Endothelial cell of umbilical vein (primary cell): ENCODE results near the gene KCNAB2. TPM values are rescaled to one million over a fixed set of nuclear protein-coding genes. Genes with fewer than 3 reads are reported as not detected.

Experiments used
- BruUV-seq: library from RNA; stranded (reverse); fragments of 400-500 nt; replicated peaks from 2 replicates; lab custom pipeline; 2021; lab: Mats Ljungman, UMichigan
- CTCF ChIA-PET: fragments of 300-600, 350-600 bp; sonication (Branson Sonifier 250); formaldehyde crosslinking; loops from one replicate; lab custom pipeline; 2021; ENCODE audit warnings: antibody characterized with exemption, inconsistent platforms; lab: Charles Lee
- POLR2A ChIA-PET: fragments of 300-600, 350-600 bp; sonication (Branson Sonifier 250); formaldehyde crosslinking; loops from one replicate; lab custom pipeline; 2021; ENCODE audit warnings: antibody characterized with exemption, inconsistent platforms; lab: Charles Lee
- DNase-seq: peaks from one replicate; pipeline ENCODE4 v3.0.0-alpha.2; 2011; ENCODE audit warnings: low read depth, low spot score
- FAIRE-seq: peaks from 2 replicates; lab custom pipeline; 2011; peaks lifted over from hg19 to GRCh38; lab: Jason Lieb, UNC
- H2AFZ ChIP-seq: 2 replicates; pipeline ENCODE4 v1.6.0; 2012; ENCODE audit warnings: low read depth, low read length, control low read depth, inconsistent platforms
- H3K27ac ChIP-seq: 2 replicates; pipeline ENCODE4 v1.5.1; 2011; ENCODE audit warnings: low read depth, mild to moderate bottlenecking, control low read depth, low read length, moderate library complexity; ENCODE audit not compliant: insufficient read depth
- H3K27me3 ChIP-seq, 2 experiments: 2 replicates each; pipeline versions ENCODE4 v1.6.0 to v1.6.1; 2011; ENCODE audit warnings: low read length in 2 of 2, mixed read lengths in 1 of 2; ENCODE audit not compliant: control insufficient read depth in 2 of 2, insufficient read depth in 2 of 2
- H3K36me3 ChIP-seq, 2 experiments: 2 replicates in 1 of 2; 3 replicates in 1 of 2; pipeline ENCODE4 v1.5.1; 2011; ENCODE audit warnings: low read length in 2 of 2, mild to moderate bottlenecking in 1 of 2, moderate library complexity in 1 of 2; ENCODE audit not compliant: control insufficient read depth in 2 of 2, insufficient read depth in 2 of 2; ENCODE audit errors: extremely low read depth in 1 of 2
- H3K4me1 ChIP-seq: 3 replicates; pipeline ENCODE4 v1.5.1; 2011; ENCODE audit warnings: mild to moderate bottlenecking, low read length; ENCODE audit not compliant: control insufficient read depth, insufficient read depth; ENCODE audit errors: extremely low read depth
- H3K4me2 ChIP-seq: 2 replicates; pipeline ENCODE4 v1.6.1; 2011; ENCODE audit warnings: low read length, control low read depth, mixed read lengths; ENCODE audit not compliant: insufficient read depth
- H3K4me3 ChIP-seq, 3 experiments: fragments of 200-600 bp in 1 of 3; sonication (generic), shearing (Covaris generic) in 1 of 3; replicated peaks in 1 of 3; 2 replicates each; pipeline ENCODE4 v1.5.1; 2011 to 2016; ENCODE audit warnings: control low read depth in 3 of 3, low read length in 3 of 3, mild to moderate bottlenecking in 2 of 3, inconsistent platforms in 1 of 3, low read depth in 1 of 3, moderate library complexity in 1 of 3; ENCODE audit not compliant: insufficient read depth in 1 of 3
- H3K79me2 ChIP-seq: 2 replicates; pipeline ENCODE4 v1.6.0; 2012; ENCODE audit warnings: low read length, inconsistent platforms; ENCODE audit not compliant: control insufficient read depth, insufficient read depth
- H3K9ac ChIP-seq: replicated peaks from 2 replicates; pipeline ENCODE3; 2011; ENCODE audit warnings: low read length, control low read depth; ENCODE audit not compliant: insufficient read depth; ENCODE audit errors: extremely low read depth
- H3K9me1 ChIP-seq: replicated peaks from 3 replicates; pipeline ENCODE4 v1.6.0; 2011; ENCODE audit warnings: mild to moderate bottlenecking, low read length; ENCODE audit not compliant: control insufficient read depth, insufficient read depth; ENCODE audit errors: extremely low read depth
- H3K9me3 ChIP-seq: replicated peaks from 2 replicates; pipeline ENCODE4 v1.5.1; 2012; ENCODE audit warnings: low read length, inconsistent platforms; ENCODE audit not compliant: control insufficient read depth, insufficient read depth
- H4K20me1 ChIP-seq: replicated peaks from 2 replicates; pipeline ENCODE3; 2011; ENCODE audit warnings: mild to moderate bottlenecking, low read length; ENCODE audit not compliant: control insufficient read depth, insufficient read depth; ENCODE audit errors: extremely low read depth
- CTCF ChIP-seq, 2 donors: IDR thresholded peaks; 1 replicate in 1 of 2; 2 replicates in 1 of 2; pipeline ENCODE4 v1.5.1; 2011; ENCODE audit warnings: low read length in 2 of 2, mild to moderate bottlenecking in 2 of 2, moderate library complexity in 2 of 2, control low read depth in 1 of 2, inconsistent platforms in 1 of 2, low read depth in 1 of 2; ENCODE audit not compliant: insufficient read depth in 1 of 2; ENCODE audit errors: extremely low read depth in 1 of 2
- MAX ChIP-seq: IDR thresholded peaks from 2 replicates; pipeline ENCODE4 v1.6.1; 2011; ENCODE audit not compliant: insufficient read depth, insufficient read length
- POLR2A ChIP-seq: IDR thresholded peaks from 2 replicates; pipeline ENCODE4 v1.6.1; 2012; ENCODE audit warnings: low read depth, mild to moderate bottlenecking, control low read depth, low read length
- dilution Hi-C: fragments of 300-500 bp; cut with MboI; formaldehyde crosslinking; loops from one replicate; pipeline ENCODE4 v1.15.0; 2019; ENCODE audit warnings: low sequenced_read_pairs; ENCODE audit not compliant: extremely low pct_ligation_motif_present
- intact Hi-C: fragments of 100-400 bp; cut with micrococcal nuclease; formaldehyde crosslinking; loops from one replicate; pipeline ENCODE4 v1.10.0; 2022
- polyA plus RNA-seq, 4 experiments: library from polyadenylated mRNA; depleted of rRNA in 3 of 4; stranded (reverse) in 3 of 4; unstranded in 1 of 4; fragments of >200 nt; gene quantifications; 2 replicates each; pipeline versions ENCODE4 v1.2.1 to v1.2.3, GENCODE V29; 2011 to 2012; ENCODE audit warnings: missing spikeins in 1 of 4
- total RNA-seq: library from RNA; stranded (reverse); gene quantifications from 2 replicates; pipeline ENCODE4 v1.2.3, GENCODE V29; 2021

Gene KCNAB2
- total and polyA plus RNA-seq, 2 donors (not counting 3 experiments of a cell fraction or from before 2014, with no cell fraction given): 2.4 to 3.8 TPM

GRCh38 chr1:5996641-5997270 is 48.9 kb upstream of the KCNAB2 start:
- Histone ChIP-seq H3K4me3 (no peak overlapping the region), H3K4me1 (peaks cover 7% of the 10 kb centered on the region), H3K9ac (no peak overlapping the region), H3K79me2 (no peaks in the 10 kb centered on the region), H2AFZ (no peak overlapping the region), H3K27ac (no peak overlapping the region), H3K27me3 (no peaks in the 10 kb centered on the region), H3K9me1 (no peaks in the 10 kb centered on the region), H3K9me3 (no peaks in the 10 kb centered on the region), H4K20me1 (no peaks in the 10 kb centered on the region), H3K36me3 (no peaks in the 10 kb centered on the region), H3K4me2 (no peak overlapping the region)
- dilution Hi-C loops: no loop called here
- FAIRE-seq (no peak), DNase-seq (no peak)
- BruUV-seq: no TSS peak
- ChIA-PET POLR2A (no interaction called here), CTCF (no interaction called here)
- intact Hi-C loops: no loop called here
- no peak for TF ChIP-seq POLR2A

GRCh38 chr1:5997316-5997715 is 48.4 kb upstream of the KCNAB2 start:
- no peak overlapping the region for H3K27ac ChIP-seq
- TF ChIP-seq MAX (no peak), CTCF (IDR thresholded peaks at IDR 0.05; ENCODE audit: extremely low read depth in 1 of 2, insufficient read depth in 1 of 2, low read depth in 1 of 2, low read length in 2 of 2) (no peak)
- intact Hi-C loops: no loop called here
- no peaks in the 10 kb centered on the region for H3K27me3 ChIP-seq
- no peaks in the 10 kb centered on the region for H3K9me1 ChIP-seq
- H2AFZ ChIP-seq: no peak overlapping the region
- FAIRE-seq (no peak), DNase-seq (no peak)
- no peak overlapping the region for H3K4me2 ChIP-seq
- no peak overlapping the region for H3K9ac ChIP-seq
- no peaks in the 10 kb centered on the region for H3K36me3 ChIP-seq
- H3K79me2 ChIP-seq: no peaks in the 10 kb centered on the region
- ChIA-PET CTCF (no interaction called here), POLR2A (no interaction called here)
- H4K20me1 ChIP-seq: no peaks in the 10 kb centered on the region
- peaks cover 7% of the 10 kb centered on the region for H3K4me1 ChIP-seq
- BruUV-seq: no TSS peak
- no peaks in the 10 kb centered on the region for H3K9me3 ChIP-seq
- no peak overlapping the region for H3K4me3 ChIP-seq
- dilution Hi-C loops: no loop called here
